Keratinocyte (primary cell): Measurements from ENCODE around the gene OR6A2. TPM values are rescaled to one million over a fixed set of nuclear protein-coding genes. Genes with fewer than 3 reads are reported as not detected.

Experiments used
- DNase-seq: peaks from one replicate; pipeline ENCODE4 v3.0.0-alpha.2; 2011; ENCODE audit warnings: low read depth, missing footprints, low spot score
- FAIRE-seq: peaks from 2 replicates; lab custom pipeline; 2011; peaks lifted over from hg19 to GRCh38; lab: Jason Lieb, UNC
- H2AFZ ChIP-seq: 2 replicates; pipeline ENCODE4 v1.6.0; 2012; ENCODE audit warnings: low read length, control low read depth, inconsistent platforms; ENCODE audit not compliant: control insufficient read depth
- H3K27ac ChIP-seq: 2 replicates; pipeline ENCODE4 v1.5.1; 2011; ENCODE audit warnings: low read length; ENCODE audit not compliant: control insufficient read depth, insufficient read depth
- H3K27me3 ChIP-seq: 3 replicates; pipeline ENCODE4 v1.6.0; 2011; ENCODE audit warnings: low read length; ENCODE audit not compliant: control insufficient read depth, insufficient read depth; ENCODE audit errors: extremely low read depth
- H3K36me3 ChIP-seq, 2 experiments: 2 replicates in 1 of 2; 3 replicates in 1 of 2; pipeline ENCODE4 v1.5.1; 2011; ENCODE audit warnings: low read length in 2 of 2, mild to moderate bottlenecking in 1 of 2; ENCODE audit not compliant: control insufficient read depth in 2 of 2, insufficient read depth in 2 of 2; ENCODE audit errors: extremely low read depth in 1 of 2
- H3K4me1 ChIP-seq: 3 replicates; pipeline ENCODE4 v1.5.1; 2011; ENCODE audit warnings: low read length; ENCODE audit not compliant: control insufficient read depth, insufficient read depth; ENCODE audit errors: extremely low read depth
- H3K4me2 ChIP-seq: 3 replicates; pipeline ENCODE4 v1.6.0; 2011; ENCODE audit warnings: low read depth, low read length; ENCODE audit not compliant: control insufficient read depth, insufficient read depth; ENCODE audit errors: extremely low read depth
- H3K4me3 ChIP-seq, 3 experiments: fragments of 200-600 bp in 1 of 3; sonication (generic) in 1 of 3; 2 replicates in 2 of 3; 3 replicates in 1 of 3; pipeline ENCODE4 v1.5.1; 2011 to 2016; ENCODE audit warnings: low read length in 3 of 3, mild to moderate bottlenecking in 3 of 3, control low read depth in 2 of 3, inconsistent platforms in 1 of 3, low read depth in 1 of 3, mixed read lengths in 1 of 3, mixed run types in 1 of 3, moderate library complexity in 1 of 3; ENCODE audit not compliant: control insufficient read depth in 2 of 3, insufficient read depth in 2 of 3; ENCODE audit errors: extremely low read depth in 1 of 3
- H3K79me2 ChIP-seq: 2 replicates; pipeline ENCODE4 v1.6.0; 2012; ENCODE audit warnings: low read length; ENCODE audit not compliant: control insufficient read depth, insufficient read depth
- H3K9ac ChIP-seq: 3 replicates; pipeline ENCODE4 v1.6.0; 2011; ENCODE audit warnings: low read length; ENCODE audit not compliant: control insufficient read depth, insufficient read depth; ENCODE audit errors: extremely low read depth
- H3K9me1 ChIP-seq: 3 replicates; pipeline ENCODE4 v1.6.0; 2011; ENCODE audit warnings: low read length; ENCODE audit not compliant: control insufficient read depth, insufficient read depth; ENCODE audit errors: extremely low read depth
- H3K9me3 ChIP-seq: 2 replicates; pipeline ENCODE4 v1.5.1; 2012; ENCODE audit warnings: low read depth, low read length; ENCODE audit not compliant: control insufficient read depth
- H4K20me1 ChIP-seq: 3 replicates; pipeline ENCODE4 v1.6.0; 2011; ENCODE audit warnings: low read length; ENCODE audit not compliant: control insufficient read depth, insufficient read depth; ENCODE audit errors: extremely low read depth
- EZH2 ChIP-seq: IDR thresholded peaks from one replicate; pipeline ENCODE4 v1.6.1; 2012; ENCODE audit warnings: inconsistent platforms, mild to moderate bottlenecking, low read length, moderate library complexity
- dilution Hi-C: fragments of 300-500 bp; cut with MboI; formaldehyde crosslinking; loops from one replicate; pipeline ENCODE4 v1.7.0; 2020; ENCODE audit warnings: low sequenced_read_pairs; ENCODE audit not compliant: extremely low pct_ligation_motif_present
- polyA plus RNA-seq, 5 experiments: library from polyadenylated mRNA; depleted of rRNA in 3 of 5; stranded (reverse) in 3 of 5; stranded (forward) in 1 of 5; unstranded in 1 of 5; fragments of >200 nt; gene quantifications; 1 replicate in 1 of 5; 2 replicates in 3 of 5; 3 replicates in 1 of 5; pipeline versions ENCODE4 v1.2.1 to v1.2.3, GENCODE V29; 2011 to 2012; ENCODE audit warnings: missing spikeins in 2 of 5, low read depth in 1 of 5, low replicate concordance in 1 of 5
- TF ChIP-seq, protein P1 (sequence below), 3 experiments: IDR thresholded peaks in 1 of 3; conservative IDR thresholded peaks in 1 of 3; optimal IDR thresholded peaks in 1 of 3; 2 replicates in 2 of 3; 3 replicates in 1 of 3; pipeline versions ENCODE3 to v1.5.1; 2011; ENCODE audit warnings: low read length in 3 of 3, mild to moderate bottlenecking in 3 of 3, moderate library complexity in 2 of 3, control low read depth in 1 of 3, inconsistent platforms in 1 of 3; ENCODE audit not compliant: insufficient read depth in 2 of 3; ENCODE audit errors: extremely low read depth in 1 of 3

The OR6A2 gene
- polyA plus RNA-seq, 1 donor (not counting 4 experiments of a cell fraction or from before 2014, with no cell fraction given) = 0.05 TPM

DNA sequence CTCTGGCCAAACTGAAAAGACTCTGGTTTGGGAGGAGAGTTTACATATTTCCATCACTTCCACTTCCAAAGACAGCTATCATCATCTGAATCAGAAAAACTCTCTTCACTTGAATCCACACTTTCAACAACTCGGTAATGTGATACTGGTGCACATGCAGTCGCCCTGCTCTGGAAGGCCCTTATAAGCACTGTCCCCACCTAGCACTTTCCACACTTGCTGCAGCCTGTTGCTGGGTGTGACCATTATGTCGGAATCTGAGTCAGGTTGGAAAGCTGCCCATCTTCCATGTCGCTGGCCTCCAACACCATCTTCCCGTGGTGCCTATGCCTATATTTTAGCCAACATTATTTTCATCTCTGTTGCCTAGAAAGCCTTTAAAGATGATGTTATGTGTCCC, 44.9 kb upstream of the OR6A2 start:
- no peaks in the 10 kb centered on the region for H3K9me1 ChIP-seq
- H3K36me3 ChIP-seq = no peaks in the 10 kb centered on the region
- no peak overlapping the region for H3K27ac ChIP-seq
- H3K4me2 ChIP-seq = no peak overlapping the region
- no peak overlapping the region for H3K9ac ChIP-seq
- no peak for TF ChIP-seq EZH2
- TF ChIP-seq, protein P1, sequence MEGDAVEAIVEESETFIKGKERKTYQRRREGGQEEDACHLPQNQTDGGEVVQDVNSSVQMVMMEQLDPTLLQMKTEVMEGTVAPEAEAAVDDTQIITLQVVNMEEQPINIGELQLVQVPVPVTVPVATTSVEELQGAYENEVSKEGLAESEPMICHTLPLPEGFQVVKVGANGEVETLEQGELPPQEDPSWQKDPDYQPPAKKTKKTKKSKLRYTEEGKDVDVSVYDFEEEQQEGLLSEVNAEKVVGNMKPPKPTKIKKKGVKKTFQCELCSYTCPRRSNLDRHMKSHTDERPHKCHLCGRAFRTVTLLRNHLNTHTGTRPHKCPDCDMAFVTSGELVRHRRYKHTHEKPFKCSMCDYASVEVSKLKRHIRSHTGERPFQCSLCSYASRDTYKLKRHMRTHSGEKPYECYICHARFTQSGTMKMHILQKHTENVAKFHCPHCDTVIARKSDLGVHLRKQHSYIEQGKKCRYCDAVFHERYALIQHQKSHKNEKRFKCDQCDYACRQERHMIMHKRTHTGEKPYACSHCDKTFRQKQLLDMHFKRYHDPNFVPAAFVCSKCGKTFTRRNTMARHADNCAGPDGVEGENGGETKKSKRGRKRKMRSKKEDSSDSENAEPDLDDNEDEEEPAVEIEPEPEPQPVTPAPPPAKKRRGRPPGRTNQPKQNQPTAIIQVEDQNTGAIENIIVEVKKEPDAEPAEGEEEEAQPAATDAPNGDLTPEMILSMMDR (optimal IDR thresholded peaks at IDR 0.05 in 1 of 3, IDR thresholded peaks at IDR 0.05 in 1 of 3, conservative IDR thresholded peaks at IDR 0.05 in 1 of 3; ENCODE audit: extremely low read depth in 1 of 3, insufficient read depth in 2 of 3, low read length in 3 of 3) = no peak
- DNase-seq (no peak), FAIRE-seq (no peak)
- H3K4me1 ChIP-seq = no peaks in the 10 kb centered on the region
- dilution Hi-C loops = no loop called here
- no peak overlapping the region for H3K4me3 ChIP-seq
- no peaks in the 10 kb centered on the region for H4K20me1 ChIP-seq
- no peak overlapping the region for H2AFZ ChIP-seq
- no peaks in the 10 kb centered on the region for H3K27me3 ChIP-seq
- H3K9me3 ChIP-seq = no peaks in the 10 kb centered on the region
- H3K79me2 ChIP-seq = no peaks in the 10 kb centered on the region

DNA sequence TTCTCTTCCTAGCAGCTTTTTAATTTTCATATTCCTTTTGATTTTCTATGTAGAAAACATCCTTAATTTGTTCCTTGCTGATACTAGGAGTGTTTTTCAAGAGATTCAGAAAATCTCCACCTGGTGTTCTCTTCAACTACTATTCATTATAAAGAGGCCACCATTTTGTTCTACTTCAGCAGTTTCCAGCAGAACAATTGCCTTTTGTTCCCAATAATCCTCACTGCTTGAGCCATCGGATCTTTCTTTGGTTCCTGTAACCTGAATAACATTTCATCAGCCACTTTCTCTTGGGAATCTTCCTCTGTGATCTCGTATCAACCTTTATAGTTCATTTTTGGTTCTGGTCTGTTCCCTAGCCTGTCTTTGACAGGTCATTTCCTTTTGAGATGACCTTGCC, 44.2 kb upstream of the OR6A2 start:
- dilution Hi-C loops = no loop called here

More for the DNA sequence above, 44.2 kb upstream of the OR6A2 start:
- Histone ChIP-seq H3K4me3 (no peak overlapping the region), H4K20me1 (no peaks in the 10 kb centered on the region), H3K27ac (no peak overlapping the region), H3K36me3 (no peaks in the 10 kb centered on the region), H3K9me3 (no peaks in the 10 kb centered on the region), H3K9me1 (no peaks in the 10 kb centered on the region), H2AFZ (no peak overlapping the region), H3K27me3 (no peaks in the 10 kb centered on the region), H3K9ac (no peak overlapping the region), H3K4me1 (no peaks in the 10 kb centered on the region), H3K4me2 (no peak overlapping the region), H3K79me2 (no peaks in the 10 kb centered on the region)
- FAIRE-seq (no peak), DNase-seq (no peak)
- TF ChIP-seq, protein P1 (optimal IDR thresholded peaks at IDR 0.05 in 1 of 3, IDR thresholded peaks at IDR 0.05 in 1 of 3, conservative IDR thresholded peaks at IDR 0.05 in 1 of 3; ENCODE audit: extremely low read depth in 1 of 3, insufficient read depth in 2 of 3, low read length in 3 of 3) = no peak
- no peak for TF ChIP-seq EZH2
